IMR-90 (cell line): Measurements from ENCODE around the gene KMT5C. TPM values are rescaled to one million over a fixed set of nuclear protein-coding genes. Genes with fewer than 3 reads are reported as not detected.

Source experiments
- ATAC-seq: fragments of 200-7000 bp; cut with Tn5 transposase; 2 replicates; pipeline ENCODE4 v1.9.1; 2020; ENCODE audit warnings: low read depth, mild to moderate bottlenecking, moderate library complexity
- BruUV-seq: library from RNA; stranded (reverse); fragments of 400-500 nt; replicated peaks from 2 replicates; lab custom pipeline; 2021; lab: Mats Ljungman, UMichigan
- CTCF ChIA-PET: fragments of 300-600 bp; formaldehyde crosslinking; extraction: SDS; loops from one replicate; lab custom pipeline; 2021; ENCODE audit warnings: antibody characterized with exemption; lab: Yijun Ruan, JAX
- POLR2A ChIA-PET: fragments of 300-600 bp; sonication (Branson Sonifier 250); formaldehyde crosslinking; loops from one replicate; lab custom pipeline; 2022; ENCODE audit warnings: antibody characterized with exemption; ENCODE audit not compliant: unreplicated experiment; lab: Charles Lee
- DNase-seq: peaks from one replicate; pipeline ENCODE4 v3.0.0; 2013
- H2AFZ ChIP-seq: replicated peaks from 2 replicates; pipeline ENCODE3; 2013; ENCODE audit warnings: low read length, mild to moderate bottlenecking; ENCODE audit not compliant: poor library complexity
- H2AK5ac ChIP-seq: 2 replicates; pipeline ENCODE4 v1.6.1; 2013; ENCODE audit warnings: low read depth, low read length, inconsistent platforms
- H2AK9ac ChIP-seq: replicated peaks from 2 replicates; pipeline ENCODE3; 2013; ENCODE audit warnings: mild to moderate bottlenecking, low read depth, low read length, moderate library complexity; ENCODE audit not compliant: poor library complexity
- H2BK120ac ChIP-seq: 2 replicates; pipeline ENCODE4 v1.6.1; 2013; ENCODE audit warnings: low read depth, low read length, inconsistent platforms
- H2BK15ac ChIP-seq: 3 replicates; pipeline ENCODE4 v1.6.1; 2013; ENCODE audit warnings: low read depth, low read length, inconsistent platforms
- H2BK20ac ChIP-seq: 2 replicates; pipeline ENCODE4 v1.6.1; 2013; ENCODE audit warnings: low read depth, mild to moderate bottlenecking, inconsistent platforms, low read length, moderate library complexity
- H2BK5ac ChIP-seq: 2 replicates; pipeline ENCODE4 v1.6.1; 2013; ENCODE audit warnings: mild to moderate bottlenecking, low read depth, low read length, inconsistent platforms; ENCODE audit not compliant: poor library complexity, severe bottlenecking
- H3K14ac ChIP-seq: replicated peaks from 2 replicates; pipeline ENCODE4 v1.6.1; 2013; ENCODE audit warnings: low read depth, low read length, inconsistent platforms
- H3K18ac ChIP-seq: 2 replicates; pipeline ENCODE4 v1.6.1; 2013; ENCODE audit warnings: low read depth, low read length, control low read depth
- H3K23ac ChIP-seq: 2 replicates; pipeline ENCODE4 v1.6.1; 2013; ENCODE audit warnings: low read depth, low read length, inconsistent platforms
- H3K27ac ChIP-seq: 2 replicates; pipeline ENCODE4 v1.5.1; 2013; ENCODE audit warnings: mild to moderate bottlenecking, control low read depth, low read length; ENCODE audit not compliant: insufficient read depth
- H3K27me3 ChIP-seq: 2 replicates; pipeline ENCODE4 v1.6.1; 2013; ENCODE audit warnings: low read length; ENCODE audit not compliant: control insufficient read depth, insufficient read depth
- H3K36me3 ChIP-seq: 2 replicates; pipeline ENCODE4 v1.6.1; 2013; ENCODE audit warnings: low read length, mixed read lengths; ENCODE audit not compliant: control insufficient read depth, insufficient read depth
- H3K4ac ChIP-seq: 2 replicates; pipeline ENCODE4 v1.6.1; 2013; ENCODE audit warnings: low read depth, low read length, inconsistent platforms
- H3K4me1 ChIP-seq: 2 replicates; pipeline ENCODE4 v1.6.1; 2013; ENCODE audit warnings: low read length, mixed read lengths; ENCODE audit not compliant: control insufficient read depth, insufficient read depth
- H3K4me2 ChIP-seq: 2 replicates; pipeline ENCODE4 v1.6.1; 2013; ENCODE audit warnings: low read depth, mild to moderate bottlenecking, control low read depth, low read length, moderate library complexity
- H3K4me3 ChIP-seq: 2 replicates; pipeline ENCODE4 v1.5.1; 2013; ENCODE audit warnings: low read depth, mild to moderate bottlenecking, control low read depth, low read length, moderate library complexity; ENCODE audit not compliant: insufficient read depth
- H3K56ac ChIP-seq: 2 replicates; pipeline ENCODE4 v1.6.1; 2013; ENCODE audit warnings: low read length, inconsistent platforms; ENCODE audit not compliant: insufficient read depth; ENCODE audit errors: extremely low read depth
- H3K79me1 ChIP-seq, 2 experiments: 2 replicates each; pipeline ENCODE4 v1.6.1; 2013; ENCODE audit warnings: low read length in 2 of 2, inconsistent platforms in 1 of 2, low read depth in 1 of 2
- H3K9ac ChIP-seq: 2 replicates; pipeline ENCODE4 v1.6.1; 2013; ENCODE audit warnings: low read depth, low read length, control low read depth
- H3K9me1 ChIP-seq: 2 replicates; pipeline ENCODE4 v1.6.1; 2013; ENCODE audit warnings: low read length, inconsistent platforms; ENCODE audit not compliant: insufficient read depth
- H3K9me3 ChIP-seq: 2 replicates; pipeline ENCODE4 v1.6.1; 2013; ENCODE audit warnings: low read length; ENCODE audit not compliant: control insufficient read depth, insufficient read depth
- H4K20me1 ChIP-seq: 2 replicates; pipeline ENCODE4 v1.6.1; 2013; ENCODE audit warnings: low read length, inconsistent platforms; ENCODE audit not compliant: insufficient read depth
- H4K5ac ChIP-seq: 2 replicates; pipeline ENCODE4 v1.6.1; 2013; ENCODE audit warnings: mild to moderate bottlenecking, low read depth, low read length, control low read depth
- H4K8ac ChIP-seq, 2 experiments: 2 replicates each; pipeline ENCODE4 v1.6.1; 2013; ENCODE audit warnings: low read depth in 2 of 2, low read length in 2 of 2, control low read depth in 1 of 2, inconsistent platforms in 1 of 2
- H4K91ac ChIP-seq: 2 replicates; pipeline ENCODE4 v1.6.1; 2013; ENCODE audit warnings: low read depth, low read length, inconsistent platforms; ENCODE audit not compliant: insufficient read depth
- MXI1 ChIP-seq: IDR thresholded peaks from 2 replicates; pipeline ENCODE4 v1.6.1; 2012; ENCODE audit warnings: low read depth, mild to moderate bottlenecking, low read length, moderate library complexity, borderline replicate concordance
- RAD21 ChIP-seq: IDR thresholded peaks from 2 replicates; pipeline ENCODE4 v1.6.1; 2012; ENCODE audit warnings: low read length, improper control_type of control experiment
- WGBS, 2 experiments: methylation state at CpG; one replicate each; pipeline versions ENCODE4 v1.1.5 to v1.1.7; 2013; ENCODE audit warnings: missing lambda C conversion rate in 2 of 2; ENCODE audit not compliant: insufficient read length in 1 of 2; ENCODE audit errors: extremely low coverage in 2 of 2; 5-methylcytosine and 5-hydroxymethylcytosine counted together
- dilution Hi-C: fragments of 300-500 bp; cut with HindIII; formaldehyde crosslinking; loops from one replicate; pipeline ENCODE4 v1.14.3; 2018; ENCODE audit warnings: low sequenced_read_pairs; ENCODE audit not compliant: unreplicated experiment
- in situ Hi-C: fragments of 300-500 bp; cut with MboI; formaldehyde crosslinking; loops from 3 replicates; pipeline ENCODE4 v1.14.3; 2019; ENCODE audit warnings: low sequenced_read_pairs, inconsistent platforms, mixed read lengths
- intact Hi-C: fragments of 100-400 bp; cut with micrococcal nuclease; formaldehyde crosslinking; loops from 2 replicates; pipeline ENCODE4 v1.10.0; 2022
- polyA plus RNA-seq, 3 experiments: library from polyadenylated mRNA; depleted of rRNA; stranded (reverse); fragments of >200 nt; gene quantifications; 2 replicates each; pipeline ENCODE4 v1.2.3, GENCODE V29; 2012; ENCODE audit warnings: low replicate concordance in 1 of 3
- total RNA-seq: library from RNA; depleted of rRNA; stranded (reverse); fragments of >200 nt; gene quantifications from 2 replicates; pipeline ENCODE4 v1.2.3, GENCODE V29; 2012

Gene KMT5C
- total and polyA plus RNA-seq, 2 of the 4 experiments (the other 2 are of a cell fraction): 1.8 to 5.9 TPM

DNA sequence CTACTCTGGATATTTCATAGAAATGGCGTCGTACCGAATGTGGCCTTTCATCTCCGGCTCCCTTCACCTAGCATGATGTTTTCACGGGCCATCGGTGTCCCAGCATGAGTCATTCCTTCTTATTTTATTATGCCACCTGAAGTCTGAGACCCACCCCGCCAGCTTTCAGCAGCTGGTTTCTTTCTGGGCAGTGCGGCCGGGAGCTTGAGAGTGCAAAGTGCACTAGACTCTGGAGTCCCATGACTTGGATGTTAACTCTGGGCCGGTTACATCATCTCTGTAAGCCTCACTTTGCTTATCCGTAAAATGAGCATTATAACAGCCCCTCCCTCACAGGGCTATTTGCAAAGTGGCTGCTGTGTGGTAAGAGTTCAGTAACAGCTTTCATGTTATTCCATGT is 5.8 kb upstream of the KMT5C start:
- ATAC-seq (no peak), DNase-seq (no peak)
- Histone ChIP-seq H3K18ac (no peak overlapping the region), H3K27ac (no peak overlapping the region), H3K4ac (no peak overlapping the region), H3K9me3 (no peaks in the 10 kb centered on the region), H3K14ac (no peak overlapping the region), H2AK9ac (no peak overlapping the region), H2BK20ac (no peak overlapping the region), H4K91ac (no peak overlapping the region), H4K20me1 (no peaks in the 10 kb centered on the region), H4K5ac (no peak overlapping the region), H2BK15ac (no peak overlapping the region), H3K9me1 (peaks cover 4% of the 10 kb centered on the region; the same call in 1 of the 2 replicates), H2BK120ac (no peak overlapping the region), H4K8ac (no peak overlapping the region), H3K36me3 (no peaks in the 10 kb centered on the region), H3K4me1 (peaks cover 2% of the 10 kb centered on the region), H3K4me2 (no peak overlapping the region), H2BK5ac (no peak overlapping the region), H2AK5ac (no peak overlapping the region), H3K9ac (no peak overlapping the region), H3K27me3 (peaks cover 8% of the 10 kb centered on the region), H3K56ac (no peak overlapping the region), H3K79me1 (no peaks in the 10 kb centered on the region), H2AFZ (no peak overlapping the region), H3K4me3 (no peak overlapping the region), H3K23ac (no peak overlapping the region)
- dilution Hi-C loops: no loop called here
- in situ Hi-C loops: no loop called here
- WGBS, 2 experiments: 81% methylated on average over 8 of the region's 11 CpGs; no CpG with 5 or more reads in 1 of the 2 experiments
- ChIA-PET POLR2A (interaction anchor here (0.6 kb wide), 1 partner anchor 21 kb away, joined by 3 read pairs; no protein-coding TSS in a partner anchor), CTCF (no interaction called here)
- intact Hi-C loops: no loop called here
- no TSS peak for BruUV-seq
- TF ChIP-seq MXI1: no peak
- TF ChIP-seq RAD21: no peak
